Activated T-cell treated with anti-CD3 and anti-CD28 coated beads, Interleukin-2, amount 50 U/mL, for 4 hours (primary cell): ENCODE measurements around the gene NFYC. TPM values are rescaled to one million over a fixed set of nuclear protein-coding genes. Genes with fewer than 3 reads are reported as not detected.

Experiments used
- ATAC-seq, 2 donors: fragments of 200-7000 bp; cut with Tn5 transposase; one replicate each; pipeline ENCODE4 v1.10.0; 2021
- DNase-seq: peaks from one replicate; pipeline ENCODE4 v3.0.0-alpha.2; 2020
- H3K27me3 Mint-ChIP-seq: one replicate; pipeline ENCODE4 v1.8.0; 2021; ENCODE audit warnings: low read depth, mixed read lengths
- H3K36me3 Mint-ChIP-seq: one replicate; pipeline ENCODE4 v1.8.0; 2022; ENCODE audit warnings: mixed read lengths; ENCODE audit not compliant: insufficient read depth
- H3K4me1 Mint-ChIP-seq: one replicate; pipeline ENCODE4 v1.8.0; 2021; ENCODE audit warnings: low read depth, mixed read lengths
- H3K4me3 Mint-ChIP-seq: one replicate; pipeline ENCODE4 v1.8.0; 2021; ENCODE audit warnings: mild to moderate bottlenecking, moderate library complexity, mixed read lengths
- H3K9me3 Mint-ChIP-seq: one replicate; pipeline ENCODE4 v1.8.0; 2021; ENCODE audit warnings: mixed read lengths
- total RNA-seq, 3 donors: library from RNA; stranded (reverse); gene quantifications; one replicate each; pipeline ENCODE4 v1.2.1, GENCODE V29; 2021

NFYC gene
- total RNA-seq, 3 donors from 2014 or later, result 59.8 to 72.8 (median 67.0) TPM

GRCh38 chr1:40820251-40820797 is 128.8 kb downstream of the NFYC start:
- H3K27me3 Mint-ChIP-seq, result no peaks in the 10 kb centered on the region
- ATAC-seq, result no peak
- H3K36me3 Mint-ChIP-seq, result no peaks in the 10 kb centered on the region
- DNase-seq, result no peak
- H3K4me3 Mint-ChIP-seq, result no peak overlapping the region
- peaks cover 16% of the 10 kb centered on the region for H3K4me1 Mint-ChIP-seq
- no peaks in the 10 kb centered on the region for H3K9me3 Mint-ChIP-seq

Other genes starting within 250 kb of the NFYC start
- 10 to 100 TPM in 1 of 3 donors, 1 to 10 TPM in 2; 8.0 to 10.1 (median 9.6) TPM for gene ZFP69B, start 241.2 kb upstream of the NFYC start, total RNA-seq
- gene ZFP69, start 214.4 kb upstream of the NFYC start, total RNA-seq, result 1 to 10 TPM; 2.6 to 3.7 (median 2.7) TPM
- 10 to 100 TPM; 10.1 to 12.8 (median 11.6) TPM for gene EXO5, start 182.9 kb upstream of the NFYC start, total RNA-seq
- gene ZNF684, start 160.1 kb upstream of the NFYC start, total RNA-seq, result 1 to 10 TPM; 3.0 to 4.2 (median 4.0) TPM
- under 1 TPM; 0.42 to 0.78 (median 0.57) TPM for gene RIMS3, start 26.0 kb upstream of the NFYC start, total RNA-seq
- under 1 TPM; 0.24 to 0.56 (median 0.24) TPM for gene KCNQ4, start 92.1 kb downstream of the NFYC start, total RNA-seq
- 1 to 10 TPM; 3.1 to 3.5 (median 3.2) TPM for gene CITED4, start 170.7 kb downstream of the NFYC start, total RNA-seq